Erythroblast (primary cell): ENCODE data around the gene TCF23.
"Not testable (repeated sequence)": the region's sequence is repeated elsewhere in the genome, so short reads cannot be mapped to it uniquely, and the experiment has no call there.

Experiments
- DNase-seq, 2 experiments: peaks; one replicate each; lab custom pipeline; 2025; lab: John Stamatoyannopoulos, UW
- GATA1 ChIP-seq: IDR thresholded peaks from 2 replicates; pipeline ENCODE4 v1.6.1; 2011; ENCODE audit warnings: low read depth, mild to moderate bottlenecking, control low read depth, low read length, moderate library complexity
- POLR2A ChIP-seq: IDR thresholded peaks from 2 replicates; pipeline ENCODE4 v1.6.1; 2011; ENCODE audit warnings: mild to moderate bottlenecking, low read length

The TCF23 gene

DNA sequence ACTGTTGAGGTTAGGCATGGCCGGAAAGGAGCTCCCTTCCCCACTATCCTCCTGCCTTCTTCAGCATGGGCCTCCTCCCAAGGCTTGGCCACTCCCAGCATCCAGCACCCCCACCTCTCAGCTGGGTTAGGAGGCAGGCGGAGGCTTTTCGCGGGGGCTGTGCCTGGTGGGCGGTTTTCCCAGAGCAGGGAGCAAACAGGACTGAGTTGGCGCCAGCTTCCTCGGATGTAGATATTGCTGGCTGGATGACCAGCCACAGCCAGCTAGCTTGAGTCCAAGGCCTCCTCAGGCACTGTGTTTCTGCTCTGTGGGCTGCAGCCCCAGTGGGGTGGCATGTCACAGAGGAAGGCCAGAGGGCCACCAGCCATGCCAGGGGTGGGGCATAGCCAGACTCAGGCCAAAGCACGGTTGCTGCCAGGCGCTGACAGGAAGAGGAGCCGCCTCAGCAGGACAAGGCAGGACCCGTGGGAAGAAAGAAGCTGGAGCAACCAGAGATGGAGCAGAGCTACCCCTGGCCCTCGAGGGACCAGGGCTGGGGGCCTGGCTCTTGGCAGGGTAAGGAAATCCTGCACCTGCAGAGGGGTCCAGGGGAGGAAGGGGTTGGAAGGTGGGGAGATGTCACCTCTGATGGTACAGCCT lies at the start of gene TCF23:
TCF23 (plus strand) TSS at position 204 of the 639 bp plus-strand sequence; CDS start at position 334, 130 bp downstream.
- no peak for DNase-seq
- no peak for TF ChIP-seq GATA1
- TF ChIP-seq POLR2A = no peak

DNA sequence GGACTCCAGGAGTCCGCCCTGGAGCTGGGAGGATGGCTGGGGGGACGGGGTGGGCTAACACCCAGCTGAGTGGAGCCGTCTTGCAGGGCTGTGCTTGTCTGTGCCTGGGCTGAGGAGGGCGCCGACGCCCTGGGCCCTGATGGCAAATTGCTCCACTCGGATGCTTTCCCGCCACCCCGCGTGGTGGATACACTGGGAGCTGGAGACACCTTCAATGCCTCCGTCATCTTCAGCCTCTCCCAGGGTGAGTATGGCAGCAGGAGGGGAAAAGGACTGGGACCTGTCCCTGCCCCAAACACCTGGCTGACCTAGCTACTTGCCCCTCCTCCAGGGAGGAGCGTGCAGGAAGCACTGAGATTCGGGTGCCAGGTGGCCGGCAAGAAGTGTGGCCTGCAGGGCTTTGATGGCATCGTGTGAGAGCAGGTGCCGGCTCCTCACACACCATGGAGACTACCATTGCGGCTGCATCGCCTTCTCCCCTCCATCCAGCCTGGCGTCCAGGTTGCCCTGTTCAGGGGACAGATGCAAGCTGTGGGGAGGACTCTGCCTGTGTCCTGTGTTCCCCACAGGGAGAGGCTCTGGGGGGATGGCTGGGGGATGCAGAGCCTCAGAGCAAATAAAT lies 49.4 kb upstream of the TCF23 start:
- no peak for DNase-seq
- TF ChIP-seq POLR2A (no peak), GATA1 (no peak)

DNA sequence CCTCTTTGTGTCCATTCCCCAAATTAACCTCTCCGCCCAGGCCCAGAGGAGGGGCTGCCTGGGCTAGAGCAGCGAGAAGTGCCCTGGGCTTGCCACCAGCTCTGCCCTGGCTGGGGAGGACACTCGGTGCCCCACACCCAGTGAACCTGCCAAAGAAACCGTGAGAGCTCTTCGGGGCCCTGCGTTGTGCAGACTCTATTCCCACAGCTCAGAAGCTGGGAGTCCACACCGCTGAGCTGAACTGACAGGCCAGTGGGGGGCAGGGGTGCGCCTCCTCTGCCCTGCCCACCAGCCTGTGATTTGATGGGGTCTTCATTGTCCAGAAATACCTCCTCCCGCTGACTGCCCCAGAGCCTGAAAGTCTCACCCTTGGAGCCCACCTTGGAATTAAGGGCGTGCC lies 48.8 kb upstream of the TCF23 start:
- DNase-seq = no peak

GRCh38 chr2:27102329-27102728 lies 46.5 kb upstream of the TCF23 start:
- TF ChIP-seq GATA1 (no peak), POLR2A (no peak)
- no peak for DNase-seq

More for the DNA sequence above, 48.8 kb upstream of the TCF23 start:
- no peak for TF ChIP-seq POLR2A
- no peak for TF ChIP-seq GATA1

GRCh38 chr2:27105981-27106380 lies 42.8 kb upstream of the TCF23 start:
- TF ChIP-seq GATA1 (no peak), POLR2A (no peak)
- DNase-seq = no peak

DNA sequence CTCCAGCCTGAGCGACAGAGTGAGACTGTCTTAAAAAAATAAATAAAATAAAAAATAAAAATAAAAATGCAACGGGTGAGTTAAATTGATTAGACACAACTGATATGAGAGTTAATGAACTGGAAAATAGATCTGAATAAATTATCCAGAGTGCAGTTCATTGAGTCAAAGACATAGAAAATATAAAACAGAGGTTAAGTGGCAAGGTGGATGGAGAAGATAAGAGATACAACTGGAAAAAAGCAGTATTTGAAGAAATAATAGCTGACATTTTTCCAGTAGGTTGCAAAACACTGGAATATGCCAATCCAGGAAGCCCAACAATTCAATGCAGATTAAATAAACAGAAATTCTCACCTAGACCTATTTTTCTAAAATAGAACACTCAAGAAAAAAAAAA lies 40.6 kb upstream of the TCF23 start:
- no peak for TF ChIP-seq GATA1
- no peak for DNase-seq

DNA sequence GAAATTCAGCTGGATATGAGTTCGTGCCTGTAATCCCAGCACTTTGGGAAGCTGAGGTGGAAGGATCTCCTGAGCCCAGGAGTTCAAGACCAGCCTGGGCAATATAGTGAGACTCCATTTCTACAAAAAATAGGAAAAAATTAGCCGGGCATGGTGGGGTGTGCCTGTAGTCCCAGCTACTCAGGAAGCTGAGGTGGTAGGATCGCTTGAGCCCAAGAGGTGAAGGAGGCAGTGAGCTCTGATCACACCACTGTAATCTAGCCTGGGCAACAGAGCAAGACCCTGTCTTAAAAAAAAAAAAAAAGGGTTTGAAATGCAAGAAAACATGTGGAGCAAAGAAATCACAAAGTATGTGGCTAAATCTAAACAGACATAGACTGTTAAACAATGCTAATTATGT lies 39.7 kb upstream of the TCF23 start:
- no peak for DNase-seq
- no peak for TF ChIP-seq POLR2A
- TF ChIP-seq GATA1 = no peak

GRCh38 chr2:27110603-27111352 lies 38.0 kb upstream of the TCF23 start:
- DNase-seq = not testable (repeated sequence)

GRCh38 chr2:27111392-27112078 lies 37.3 kb upstream of the TCF23 start:
- not testable (repeated sequence) for DNase-seq

- TF ChIP-seq GATA1 (no peak), POLR2A (no peak)
- no peak for DNase-seq
These were observed 33.3 kb upstream of the TCF23 start for GRCh38 chr2:27115519-27115918.

DNA sequence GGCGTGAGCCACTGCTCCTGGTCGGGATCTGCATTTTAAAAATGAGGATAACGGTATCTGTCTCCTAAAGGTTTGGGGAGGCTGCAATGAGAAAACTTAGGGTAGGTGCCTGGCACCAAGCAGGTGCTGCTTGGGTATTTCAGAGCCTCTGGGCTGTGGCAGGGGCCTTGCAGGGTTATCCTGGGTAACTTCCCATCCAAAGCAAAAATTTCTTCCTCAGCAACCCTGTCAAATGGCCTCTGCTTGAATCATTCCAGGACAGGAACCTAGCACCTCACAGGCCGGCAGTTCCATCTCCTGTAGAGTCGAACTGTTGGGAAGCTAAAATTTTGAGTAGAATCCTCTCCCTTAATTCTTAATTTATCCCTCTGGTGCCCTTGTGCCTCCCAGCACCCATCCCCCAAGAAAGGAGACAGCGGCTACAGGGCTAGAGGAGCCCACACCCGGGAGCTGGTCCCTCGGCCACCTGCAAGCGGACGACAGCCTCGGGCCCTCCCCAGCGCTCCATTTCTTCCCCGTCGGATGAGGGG lies 30.7 kb upstream of the TCF23 start:
- no peak for TF ChIP-seq POLR2A
- no peak for TF ChIP-seq GATA1
- DNase-seq = no peak

DNA sequence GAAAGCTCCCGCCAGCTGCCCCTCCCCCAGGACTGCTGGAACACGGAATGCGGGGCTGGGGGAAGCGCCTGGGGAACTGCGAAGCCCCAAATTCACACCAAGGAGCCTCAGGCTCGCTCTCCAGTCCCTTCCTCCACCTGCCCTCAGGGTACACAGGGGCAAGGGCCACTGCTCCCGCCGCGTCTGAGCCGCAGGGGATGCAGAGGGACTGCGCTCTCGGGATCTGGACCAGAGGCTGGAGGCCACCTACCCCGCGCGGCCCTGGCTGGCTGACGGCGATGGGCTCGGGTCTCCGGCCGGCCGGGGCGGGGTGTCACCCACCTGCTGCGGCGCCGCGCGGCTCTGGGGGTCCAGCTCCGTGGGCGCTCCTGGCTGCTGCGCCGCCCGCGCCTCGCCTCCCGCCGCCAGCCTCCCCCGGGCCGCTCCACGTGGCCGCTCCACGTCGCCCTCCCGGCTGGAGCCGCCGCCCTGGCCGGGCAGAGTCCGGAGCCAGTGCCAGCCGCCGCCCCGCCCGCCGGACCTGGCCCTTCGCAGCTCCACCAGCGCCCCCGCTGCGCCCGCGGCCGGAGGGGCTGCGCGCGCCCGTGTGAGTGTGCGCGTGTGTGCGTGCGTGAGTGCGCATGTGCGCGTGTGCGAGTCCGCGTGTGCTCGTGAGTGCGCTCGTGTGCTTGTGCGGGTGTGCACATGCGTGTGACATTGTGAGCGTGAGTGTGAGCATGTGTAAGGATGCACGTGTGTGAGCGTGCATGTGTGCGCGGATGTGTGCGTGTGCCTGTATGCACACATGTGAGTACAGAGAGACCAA lies 30.1 kb upstream of the TCF23 start, which contains the start of gene CGREF1:
CGREF1 (minus strand) TSS at position 604 of the 805 bp plus-strand sequence. CDS start 14,762 bp downstream, outside the sequence.
- no peak for TF ChIP-seq GATA1
- TF ChIP-seq POLR2A = no peak
- DNase-seq = peak; percentile 13 to 30

DNA sequence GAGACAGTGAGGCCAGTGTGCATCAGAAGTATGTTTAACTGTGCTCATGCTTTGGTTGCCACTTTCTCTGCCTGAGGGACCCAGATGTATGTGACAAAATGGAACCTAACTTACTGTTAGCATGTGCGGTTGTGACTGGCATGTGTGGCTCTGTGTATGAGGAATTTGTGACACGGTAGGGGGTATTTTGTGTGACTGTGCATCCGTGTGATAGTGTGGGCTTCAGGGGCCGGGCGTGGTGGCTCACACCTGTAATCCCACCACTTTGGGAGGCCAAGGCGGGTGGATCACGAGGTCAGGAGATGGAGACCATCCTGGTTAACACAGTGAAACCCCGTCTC lies 29.5 kb upstream of the TCF23 start:
- DNase-seq = not testable (repeated sequence)

- TF ChIP-seq POLR2A = no peak
- no peak for TF ChIP-seq GATA1
- DNase-seq = no peak
These were observed 26.9 kb upstream of the TCF23 start for GRCh38 chr2:27121906-27122305.
